Measurements from ENCODE around the gene TMEM270.

The TMEM270 gene

DNA sequence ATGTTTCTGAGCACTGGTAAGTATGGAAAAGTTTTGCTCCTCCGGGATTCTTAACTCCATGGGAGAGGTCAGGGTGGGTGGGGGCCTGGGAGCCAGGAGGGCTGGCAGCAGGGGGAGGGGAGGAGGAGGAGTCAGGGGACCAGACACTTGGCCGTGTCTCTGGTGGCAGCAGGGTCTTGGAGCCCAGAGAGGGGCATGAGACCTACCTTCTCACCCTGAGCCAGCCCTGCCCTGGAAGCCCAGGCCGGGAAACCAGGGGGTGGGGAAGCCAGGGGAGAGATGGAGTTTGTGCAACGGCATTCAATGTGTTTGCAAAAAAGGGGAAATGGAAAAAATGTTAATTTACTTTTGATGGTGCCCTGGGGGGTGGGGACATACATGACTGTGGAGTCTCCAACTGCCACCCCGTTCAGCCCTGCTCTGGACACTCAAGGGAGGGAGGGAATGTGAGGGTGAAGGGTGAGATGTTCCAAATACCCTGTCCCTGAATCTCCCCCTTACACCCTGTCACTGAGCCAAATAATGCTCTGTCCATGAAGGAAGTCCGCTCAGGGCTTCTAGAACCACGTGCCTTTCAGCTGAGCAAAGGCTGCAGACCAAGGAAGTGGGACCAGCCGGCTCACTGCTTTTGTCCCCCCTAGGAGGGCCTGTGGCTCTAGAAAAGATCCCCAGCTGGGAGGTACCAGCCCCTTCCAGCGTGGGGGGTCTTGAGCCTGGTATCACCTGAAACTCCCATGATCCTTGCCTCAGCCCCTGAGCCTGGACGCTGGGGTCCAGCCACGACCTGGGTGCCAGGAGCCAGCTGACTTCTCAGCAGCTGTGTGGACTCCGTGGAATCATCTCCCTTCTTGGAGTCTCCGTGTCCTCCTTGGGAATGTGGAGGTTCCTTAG is 48.3 kb downstream of the TMEM270 start:
- DNase-seq, result no peak

DNA sequence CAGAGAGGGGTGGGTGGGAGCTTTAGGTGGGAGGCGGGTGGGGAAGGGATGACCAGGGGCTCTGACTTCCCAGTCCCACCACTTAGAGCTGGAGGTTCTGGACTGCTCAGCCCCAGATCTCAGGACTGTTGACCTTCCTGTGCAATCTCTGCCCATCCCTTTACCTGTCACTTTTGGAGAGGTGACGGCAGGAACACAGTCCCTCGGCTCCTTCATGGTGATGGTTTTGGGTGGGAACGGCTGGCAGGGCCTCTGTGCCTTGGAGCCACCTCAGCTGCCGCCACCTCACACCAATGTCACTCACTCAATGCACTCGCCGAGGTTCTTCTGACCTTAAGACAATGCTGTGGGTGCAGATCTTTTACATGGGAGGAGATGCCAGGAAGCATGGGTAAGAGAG is 49.0 kb downstream of the TMEM270 start:
- no peak for DNase-seq

DNA sequence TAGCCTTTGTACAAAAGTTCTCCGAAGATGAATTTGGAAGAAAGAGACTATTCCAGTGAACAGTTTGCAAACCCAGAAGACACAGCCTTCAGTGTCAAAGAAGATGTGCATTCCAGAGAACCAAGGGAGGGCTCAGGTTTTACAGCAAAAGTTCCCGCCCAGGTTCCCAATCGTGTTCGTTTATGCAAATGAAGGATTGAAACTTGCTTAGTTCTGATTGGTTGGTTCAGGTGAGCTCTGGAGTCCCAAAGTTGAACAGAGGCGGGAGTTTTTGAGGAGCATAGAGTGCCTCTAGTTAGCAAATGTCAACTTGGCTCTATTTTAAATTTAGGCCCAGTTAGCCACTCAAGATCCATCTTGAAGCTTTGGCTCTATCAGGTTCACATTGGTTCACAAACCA is 51.3 kb downstream of the TMEM270 start:
- no peak for DNase-seq

Data from activated naive CD4-positive, alpha-beta T cell (primary cell).